ENCODE data around the gene UBFD1. TPM values are rescaled to one million over a fixed set of nuclear protein-coding genes. Genes with fewer than 3 reads are reported as not detected.

The UBFD1 gene
- total and polyA plus RNA-seq, 2 of the 8 experiments (the other 6 are each of a cell fraction or from before 2014, with no cell fraction given), result 66.3 to 106 TPM

DNA sequence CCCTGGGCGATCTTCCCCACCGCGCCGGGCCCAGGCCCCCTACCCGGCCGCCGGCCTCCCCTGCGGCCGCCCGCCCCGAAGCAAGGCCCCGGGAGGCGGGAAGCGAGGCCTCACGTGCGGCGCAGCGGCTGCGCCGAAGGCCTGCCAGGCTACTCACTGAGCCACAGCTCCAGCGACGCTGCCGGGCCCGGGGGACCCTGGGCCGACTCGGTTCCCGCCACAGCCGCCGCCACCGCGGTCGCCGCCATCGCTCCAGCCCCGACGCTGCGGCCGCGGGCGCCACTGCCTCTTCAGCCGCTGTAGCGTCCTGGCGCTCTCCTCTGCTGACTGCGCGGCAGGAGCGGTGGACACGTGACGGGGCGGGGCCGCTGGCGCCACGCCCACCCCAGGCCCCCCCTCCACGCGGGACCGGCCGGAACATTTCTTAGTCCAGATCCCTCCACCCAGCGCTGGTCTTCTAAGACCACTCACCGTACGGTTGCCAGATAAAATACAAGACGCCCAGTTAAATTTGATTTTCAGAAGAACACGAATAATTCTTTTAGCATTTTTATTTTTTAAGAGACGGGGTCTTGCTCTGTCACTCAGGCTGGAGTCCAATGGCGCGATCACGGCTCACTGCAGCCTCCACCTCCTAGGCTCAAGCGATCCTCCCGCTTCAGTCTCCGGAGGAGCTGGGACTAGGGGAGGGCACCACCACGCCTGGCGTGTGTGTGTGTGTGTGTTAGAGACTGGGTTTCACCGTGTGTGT lies 47.2 kb upstream of the UBFD1 start, which contains the start of gene GGA2:
GGA2 (minus strand) TSS at position 331 of the 751 bp plus-strand sequence; CDS start at position 248, 83 bp downstream.
- H2BK120ac ChIP-seq (replicated peaks; ENCODE audit: low read depth, low read length), result no peak within 1 kb of the TSS
- peak within 1 kb of the TSS; percentile 89 for H3K27ac ChIP-seq (ENCODE audit: low read depth, low read length)
- peak within 1 kb of the TSS; percentile 76 for H3K4ac ChIP-seq (replicated peaks; ENCODE audit: insufficient read length, low read depth, low read length)
- peak within 1 kb of the TSS; percentile 66; the same call in 1 of the 2 replicates for H2BK5ac ChIP-seq (ENCODE audit: low read depth, low read length)
- peak within 1 kb of the TSS; percentile 94 to 100 for H3K4me2 ChIP-seq (ENCODE audit: insufficient read depth in 1 of 2, low read depth in 2 of 2, low read length in 2 of 2)
- peak within 1 kb of the TSS; percentile 36 for H4K5ac ChIP-seq (ENCODE audit: insufficient read length, low read depth, low read length)
- CTCF ChIA-PET (ENCODE audit: partially characterized antibody), result no interaction called here
- peak within 1 kb of the TSS; percentile 55 to 99 (median 74) for H3K4me3 ChIP-seq (ENCODE audit: extremely low read depth in 1 of 4, insufficient read depth in 2 of 4, low read depth in 3 of 4, low read length in 4 of 4)
- H2AFZ ChIP-seq (ENCODE audit: low read length), result no peak within 1 kb of the TSS
- no peak within 1 kb of the TSS for H2BK20ac ChIP-seq (ENCODE audit: low read length)
- peak within 1 kb of the TSS; percentile 48 for H3K18ac ChIP-seq (ENCODE audit: extremely low read depth, low read length)
- POLR2A ChIA-PET (ENCODE audit: partially characterized antibody), result interaction anchor here (0.8 to 6.9 kb wide), 13 partner anchors 10 to 102 kb away, joined by 3 to 63 read pairs (median 6); no protein-coding TSS in a partner anchor
- H3K9me3 ChIP-seq (ENCODE audit: insufficient read depth in 2 of 2, low read depth in 1 of 2, low read length in 1 of 2), result no peaks in the 10 kb centered on the region
- no peak within 1 kb of the TSS for H3K14ac ChIP-seq (ENCODE audit: insufficient read length)
- H3K4me1 ChIP-seq (replicated peaks in 1 of 4; ENCODE audit: control insufficient read depth in 3 of 4, insufficient read depth in 4 of 4, low read length in 3 of 4), result peaks cover 0 to 9% (median 2%) of the 10 kb centered on the region in 4 experiments; a peak in 4 of 7 replicates
- 31% methylated on average over 15 of the region's 71 CpGs; no CpG with 5 or more reads in 1 of the 2 experiments for WGBS, 2 experiments (ENCODE audit: extremely low coverage in 1 of 2, insufficient coverage in 1 of 2, insufficient read length in 1 of 2, insufficient replicate concordance in 2 of 2, low coverage in 1 of 2, low lambda C conversion rate in 2 of 2, missing lambda C conversion rate in 1 of 2)
- H3K23me2 ChIP-seq (ENCODE audit: low read depth, low read length), result peaks cover 10% of the 10 kb centered on the region
- peak within 1 kb of the TSS; percentile 79; the same call in 1 of the 2 replicates for H4K8ac ChIP-seq (ENCODE audit: extremely low read depth, insufficient read depth, low read length)
- peaks cover 0 to 6% (median 1%) of the 10 kb centered on the region in 4 experiments; a peak in 2 of 8 replicates for H3K36me3 ChIP-seq (ENCODE audit: control insufficient read depth in 2 of 4, insufficient read depth in 4 of 4, low read length in 3 of 4)
- peaks cover 19 to 23% of the 10 kb centered on the region in 2 experiments for H4K20me1 ChIP-seq (replicated peaks in 1 of 2; ENCODE audit: control insufficient read depth in 1 of 2, insufficient read depth in 2 of 2, low read length in 2 of 2)
- peak within 1 kb of the TSS; percentile 76 to 94 (median 84) for H3K9ac ChIP-seq (replicated peaks in 1 of 4; ENCODE audit: extremely low read depth in 1 of 4, low read depth in 3 of 4, low read length in 3 of 4)
- FAIRE-seq, result no peak
- peak within 1 kb of the TSS; percentile 21 for H3K56ac ChIP-seq (replicated peaks; ENCODE audit: insufficient read length, low read depth, low read length)
- H3K79me2 ChIP-seq (ENCODE audit: control insufficient read depth in 1 of 2, insufficient read depth in 2 of 2, low read length in 2 of 2), result peaks cover 33 to 45% of the 10 kb centered on the region in 2 experiments
- H3K27me3 ChIP-seq (replicated peaks in 1 of 4; ENCODE audit: control insufficient read depth in 3 of 4, extremely low read depth in 1 of 4, insufficient read depth in 3 of 4, low read length in 3 of 4), result no peaks in the 10 kb centered on the region
- peak within 1 kb of the TSS; percentile 86; the same call in 1 of the 2 replicates for H2AK5ac ChIP-seq (ENCODE audit: low read depth, low read length)
- H3K23ac ChIP-seq (ENCODE audit: insufficient read length), result no peak within 1 kb of the TSS
- no peak within 1 kb of the TSS for H2BK12ac ChIP-seq (ENCODE audit: low read depth, low read length)
- no peak within 1 kb of the TSS for H4K91ac ChIP-seq (replicated peaks; ENCODE audit: insufficient read length, low read length)
- H2BK15ac ChIP-seq (ENCODE audit: low read length), result no peak within 1 kb of the TSS
- DNase-seq (ENCODE audit: low read depth in 1 of 2, low spot score in 2 of 2), result peak in 1 of 2 experiments; percentile 87
- peaks cover 10% of the 10 kb centered on the region; the same call in 1 of the 2 replicates for H3K79me1 ChIP-seq (ENCODE audit: low read depth, low read length)
- TF ChIP-seq FOSL1 (IDR thresholded peaks at IDR 0.05; ENCODE audit: insufficient read depth, low read depth, low read length) (0 out of 2 replicates have a peak, but pooled peaks have one; percentile 4), NANOG (IDR thresholded peaks at IDR 0.05; ENCODE audit: insufficient read depth, low read depth, low read length, poor library complexity, severe bottlenecking) (no peak), TAF7 (optimal IDR thresholded peaks at IDR 0.05; ENCODE audit: borderline replicate concordance, low read depth, low read length) (peak; percentile 94), CREB1 (IDR thresholded peaks at IDR 0.05) (peak; percentile 9; the same call in 1 of the 2 replicates), CHD2 (IDR thresholded peaks at IDR 0.05; ENCODE audit: low read length) (no peak), CEBPB (IDR thresholded peaks at IDR 0.05; ENCODE audit: low read depth, low read length) (no peak), CBX5 (IDR thresholded peaks at IDR 0.05; ENCODE audit: low read depth, low read length) (no peak)
- TF ChIP-seq, protein P1, sequence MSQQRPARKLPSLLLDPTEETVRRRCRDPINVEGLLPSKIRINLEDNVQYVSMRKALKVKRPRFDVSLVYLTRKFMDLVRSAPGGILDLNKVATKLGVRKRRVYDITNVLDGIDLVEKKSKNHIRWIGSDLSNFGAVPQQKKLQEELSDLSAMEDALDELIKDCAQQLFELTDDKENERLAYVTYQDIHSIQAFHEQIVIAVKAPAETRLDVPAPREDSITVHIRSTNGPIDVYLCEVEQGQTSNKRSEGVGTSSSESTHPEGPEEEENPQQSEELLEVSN (IDR thresholded peaks at IDR 0.05), result peak; percentile 85

Data from H1 (cell line).